SK-N-SH treated with all-trans-retinoic acid at 6 μM for 48 hours (cell line): ENCODE data around the gene KCNIP4.

ENCODE experiments used
- ATAC-seq: fragments of 200-7000 bp; cut with Tn5 transposase; 3 replicates; pipeline ENCODE4 v1.9.1; 2020; ENCODE audit warnings: mild to moderate bottlenecking, moderate library complexity
- BACH2 ChIP-seq: fragments of 250-450 bp; sonication (Bioruptor Pico); IDR thresholded peaks from 2 replicates; pipeline ENCODE4 v1.9.0; 2021; ENCODE audit warnings: mild to moderate bottlenecking, borderline replicate concordance
- CSDC2 ChIP-seq: fragments of 250-450 bp; sonication (Bioruptor Pico); IDR thresholded peaks from 2 replicates; pipeline ENCODE4 v1.5.0; 2020; ENCODE audit warnings: mild to moderate bottlenecking, moderate library complexity
- CSRNP3 ChIP-seq: fragments of 250-450 bp; sonication (Bioruptor Pico); IDR thresholded peaks from 2 replicates; pipeline ENCODE4 v1.5.1; 2021; ENCODE audit warnings: mild to moderate bottlenecking, moderate library complexity
- GLIS3 ChIP-seq: fragments of 250-450 bp; sonication (Bioruptor Pico); IDR thresholded peaks from 2 replicates; pipeline ENCODE4 v1.5.0; 2020; ENCODE audit warnings: mild to moderate bottlenecking, moderate library complexity
- ISL1 ChIP-seq: fragments of 250-450 bp; sonication (Bioruptor Pico); IDR thresholded peaks from 2 replicates; pipeline ENCODE4 v2.1.2; 2022; ENCODE audit warnings: mild to moderate bottlenecking, moderate library complexity
- OSR1 ChIP-seq: fragments of 250-450 bp; sonication (Bioruptor Pico); IDR thresholded peaks from 2 replicates; pipeline ENCODE4 v1.8.0; 2022; ENCODE audit warnings: moderate library complexity, mild to moderate bottlenecking, inconsistent platforms
- POU6F1 ChIP-seq: fragments of 250-450 bp; sonication (Bioruptor Pico); IDR thresholded peaks from 2 replicates; pipeline ENCODE4 v1.8.0; 2021; ENCODE audit warnings: low read depth, mild to moderate bottlenecking, moderate library complexity, borderline replicate concordance
- PPARA ChIP-seq: fragments of 250-450 bp; sonication (Bioruptor Pico); IDR thresholded peaks from 2 replicates; pipeline ENCODE4 v1.5.0; 2020; ENCODE audit warnings: mild to moderate bottlenecking, borderline replicate concordance
- RARB ChIP-seq: fragments of 250-450 bp; sonication (Bioruptor Pico); IDR thresholded peaks from 2 replicates; pipeline ENCODE4 v1.8.0; 2021; ENCODE audit warnings: mild to moderate bottlenecking, moderate library complexity
- SNAI2 ChIP-seq: fragments of 250-450 bp; sonication (Bioruptor Pico); IDR thresholded peaks from 2 replicates; pipeline ENCODE4 v1.5.0; 2020; ENCODE audit warnings: mild to moderate bottlenecking, moderate library complexity
- TCF4 ChIP-seq: fragments of 250-450 bp; sonication (Bioruptor Pico); IDR thresholded peaks from 2 replicates; pipeline ENCODE4 v1.8.0; 2021; ENCODE audit warnings: mild to moderate bottlenecking, moderate library complexity, borderline replicate concordance
- TOX ChIP-seq: fragments of 250-450 bp; sonication (Bioruptor Pico); IDR thresholded peaks from 2 replicates; pipeline ENCODE4 v1.8.0; 2021; ENCODE audit warnings: mild to moderate bottlenecking, moderate library complexity, borderline replicate concordance
- TSHZ2 ChIP-seq: fragments of 250-450 bp; sonication (Bioruptor Pico); IDR thresholded peaks from 2 replicates; pipeline ENCODE4 v1.5.0; 2020; ENCODE audit warnings: mild to moderate bottlenecking, moderate library complexity
- ZC3H10 ChIP-seq: fragments of 250-450 bp; sonication (Bioruptor Pico); IDR thresholded peaks from 2 replicates; pipeline ENCODE4 v1.5.1; 2021; ENCODE audit warnings: mild to moderate bottlenecking, moderate library complexity
- ZFP3 ChIP-seq: fragments of 250-450 bp; sonication (Bioruptor Pico); IDR thresholded peaks from 2 replicates; pipeline ENCODE4 v1.5.0; 2020; ENCODE audit warnings: mild to moderate bottlenecking, moderate library complexity
- ZFP30 ChIP-seq: fragments of 450-650 bp; formaldehyde crosslinking; IDR thresholded peaks from 2 replicates; pipeline ENCODE4 v1.5.0; 2022; ENCODE audit warnings: mild to moderate bottlenecking, moderate library complexity
- ZNF565 ChIP-seq: fragments of 450-650 bp; formaldehyde crosslinking; conservative IDR thresholded peaks from 2 replicates; pipeline ENCODE4 v1.5.0; 2020; ENCODE audit warnings: low read depth, mild to moderate bottlenecking, moderate library complexity
- ZNF70 ChIP-seq: fragments of 450-650 bp; formaldehyde crosslinking; IDR thresholded peaks from 2 replicates; pipeline ENCODE4 v1.5.0; 2020; ENCODE audit warnings: mild to moderate bottlenecking, moderate library complexity
- ZNF8 ChIP-seq: fragments of 450-650 bp; formaldehyde crosslinking; IDR thresholded peaks from 2 replicates; pipeline ENCODE4 v1.5.0; 2020; ENCODE audit warnings: mild to moderate bottlenecking, moderate library complexity
- TF ChIP-seq, protein P1 (sequence below): fragments of 250-450 bp; sonication (Bioruptor Pico); IDR thresholded peaks from 2 replicates; pipeline ENCODE4 v1.8.0; 2020; ENCODE audit warnings: mild to moderate bottlenecking, moderate library complexity, borderline replicate concordance

KCNIP4 gene

DNA sequence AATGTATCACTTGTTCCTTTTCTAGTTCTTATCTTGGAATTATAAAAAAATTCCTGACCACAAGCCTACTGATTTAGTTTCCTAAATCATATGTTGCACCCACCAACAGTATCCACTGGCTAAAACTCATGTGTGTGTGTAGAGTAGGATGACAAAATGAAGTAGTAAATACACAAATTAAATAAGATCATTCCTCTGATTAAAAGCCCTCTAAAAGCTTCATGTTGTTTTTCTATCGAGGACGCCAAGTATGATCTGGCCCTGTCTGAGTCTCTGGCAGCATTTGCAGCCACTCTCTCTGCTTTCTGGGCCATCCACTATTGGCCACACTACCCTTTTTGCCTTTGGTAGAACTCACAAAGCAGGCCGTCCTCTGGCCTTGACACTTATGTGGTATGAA is 1064.9 kb downstream of the KCNIP4 start:
- no peak; the same call in 2 of the 3 replicates for ATAC-seq
- TF ChIP-seq ISL1 (CRISPR knock-in tag) (peak; percentile 87), TCF4 (CRISPR knock-in tag) (peak; percentile 60; the same call in 1 of the 2 replicates), TSHZ2 (CRISPR knock-in tag) (0 out of 2 replicates have a peak, but pooled peaks have one; percentile 49), TOX (no peak)
- TF ChIP-seq, all 23 proteins: peak for 3

- TF ChIP-seq CSRNP3 (CRISPR knock-in tag) (no peak), POU6F1 (CRISPR knock-in tag) (no peak), GLIS3 (CRISPR knock-in tag) (no peak), ZFP3 (CRISPR knock-in tag) (no peak), ZNF70 (CRISPR knock-in tag) (no peak), OSR1 (CRISPR knock-in tag) (no peak), ZC3H10 (CRISPR knock-in tag) (no peak), PPARA (CRISPR knock-in tag) (no peak), ZNF8 (no peak), TSHZ2 (CRISPR knock-in tag) (no peak), TCF4 (CRISPR knock-in tag) (no peak), ZFP30 (no peak), CSDC2 (no peak), ISL1 (CRISPR knock-in tag) (no peak)
- TF ChIP-seq, protein P1, sequence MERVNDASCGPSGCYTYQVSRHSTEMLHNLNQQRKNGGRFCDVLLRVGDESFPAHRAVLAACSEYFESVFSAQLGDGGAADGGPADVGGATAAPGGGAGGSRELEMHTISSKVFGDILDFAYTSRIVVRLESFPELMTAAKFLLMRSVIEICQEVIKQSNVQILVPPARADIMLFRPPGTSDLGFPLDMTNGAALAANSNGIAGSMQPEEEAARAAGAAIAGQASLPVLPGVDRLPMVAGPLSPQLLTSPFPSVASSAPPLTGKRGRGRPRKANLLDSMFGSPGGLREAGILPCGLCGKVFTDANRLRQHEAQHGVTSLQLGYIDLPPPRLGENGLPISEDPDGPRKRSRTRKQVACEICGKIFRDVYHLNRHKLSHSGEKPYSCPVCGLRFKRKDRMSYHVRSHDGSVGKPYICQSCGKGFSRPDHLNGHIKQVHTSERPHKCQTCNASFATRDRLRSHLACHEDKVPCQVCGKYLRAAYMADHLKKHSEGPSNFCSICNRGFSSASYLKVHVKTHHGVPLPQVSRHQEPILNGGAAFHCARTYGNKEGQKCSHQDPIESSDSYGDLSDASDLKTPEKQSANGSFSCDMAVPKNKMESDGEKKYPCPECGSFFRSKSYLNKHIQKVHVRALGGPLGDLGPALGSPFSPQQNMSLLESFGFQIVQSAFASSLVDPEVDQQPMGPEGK (CRISPR knock-in tag): no peak
- TF ChIP-seq, all 23 proteins: peak for 0
- ATAC-seq: no peak
These were observed 1065.3 kb downstream of the KCNIP4 start for GRCh38 chr4:20883231-20883630.

- ATAC-seq: no peak
- TF ChIP-seq PPARA (CRISPR knock-in tag): no peak
- TF ChIP-seq ZNF8: no peak
- no peak for TF ChIP-seq ZNF565 (CRISPR knock-in tag)
- TF ChIP-seq, protein P1 (CRISPR knock-in tag): no peak
- TF ChIP-seq BACH2 (CRISPR knock-in tag): no peak
- no peak for TF ChIP-seq CSDC2
- no peak for TF ChIP-seq TCF4 (CRISPR knock-in tag)
- TF ChIP-seq TOX: no peak
- TF ChIP-seq RARB (CRISPR knock-in tag): no peak
- no peak for TF ChIP-seq SNAI2 (CRISPR knock-in tag)
- TF ChIP-seq, all 23 proteins: peak for 0
These were observed 1066.1 kb downstream of the KCNIP4 start for GRCh38 chr4:20882500-20882899.
